Activated B cell treated with CpG ODN at 0.5 μM for 24 hours (primary cell): ENCODE measurements around the gene XPC. TPM values are rescaled to one million over a fixed set of nuclear protein-coding genes. Genes with fewer than 3 reads are reported as not detected.

Experiments
- ATAC-seq: fragments of 200-7000 bp; cut with Tn5 transposase; one replicate; pipeline ENCODE4 v1.10.0; 2021; ENCODE audit warnings: low read depth, mild to moderate bottlenecking, moderate library complexity
- CTCF ChIA-PET: fragments of 350-600 bp; sonication (Branson Sonifier 250); formaldehyde crosslinking; loops from one replicate; lab custom pipeline; 2021; ENCODE audit warnings: antibody characterized with exemption; lab: Charles Lee
- POLR2A ChIA-PET: fragments of 350-600 bp; sonication (Branson Sonifier 250); formaldehyde crosslinking; loops from one replicate; lab custom pipeline; 2021; ENCODE audit warnings: antibody characterized with exemption; lab: Charles Lee
- DNase-seq: peaks from one replicate; pipeline ENCODE4 v3.0.0; 2022
- H3K27ac Mint-ChIP-seq: one replicate; pipeline ENCODE4 v1.8.0; 2020; ENCODE audit warnings: mixed read lengths
- H3K27me3 Mint-ChIP-seq: one replicate; pipeline ENCODE4 v1.8.0; 2021; ENCODE audit warnings: mixed read lengths
- H3K36me3 Mint-ChIP-seq: one replicate; pipeline ENCODE4 v1.8.0; 2021; ENCODE audit warnings: low read depth, mixed read lengths
- H3K4me1 Mint-ChIP-seq: one replicate; pipeline ENCODE4 v1.8.0; 2021; ENCODE audit warnings: mixed read lengths
- H3K4me3 Mint-ChIP-seq: one replicate; pipeline ENCODE4 v1.8.0; 2020; ENCODE audit warnings: mild to moderate bottlenecking, mixed read lengths
- H3K9me3 Mint-ChIP-seq: one replicate; pipeline ENCODE4 v1.8.0; 2020; ENCODE audit warnings: mixed read lengths
- CTCF ChIP-seq: fragments of 200-600 bp; IDR thresholded peaks from one replicate; pipeline ENCODE4 v1.8.0; 2022; ENCODE audit warnings: antibody characterized with exemption, mild to moderate bottlenecking
- intact Hi-C: fragments of 100-400 bp; cut with micrococcal nuclease; formaldehyde crosslinking; loops from one replicate; pipeline ENCODE4 v1.15.1; 2024
- total RNA-seq: library from RNA; stranded (reverse); gene quantifications from 2 replicates; pipeline ENCODE4 v1.2.3, GENCODE V29; 2022

The XPC gene
- total RNA-seq, 1 donor from 2014 or later = 35.4 TPM

- ATAC-seq (no peak), DNase-seq (no peak)
- TF ChIP-seq CTCF = no peak
- peaks cover 5% of the 10 kb centered on the region for H3K4me1 Mint-ChIP-seq
- no peaks in the 10 kb centered on the region for H3K27me3 Mint-ChIP-seq
- intact Hi-C loops = loop anchor here (1.0 kb wide), 3 partner anchors 58 to 345 kb away; no protein-coding TSS in a partner anchor
- peak overlapping the region; percentile 10 for H3K27ac Mint-ChIP-seq
- peaks cover 23% of the 10 kb centered on the region for H3K36me3 Mint-ChIP-seq
- H3K4me3 Mint-ChIP-seq = no peak overlapping the region
- CTCF ChIA-PET = interaction anchor here (0.8 to 3.9 kb wide), 22 partner anchors 10 to 723 kb away, joined by 3 to 39 read pairs (median 5); partner anchors contain the start of genes LSM3 and XPC
- POLR2A ChIA-PET = interaction anchor here (1.0 kb wide), 1 partner anchor 11 kb away, joined by 3 read pairs; no protein-coding TSS in a partner anchor
- no peaks in the 10 kb centered on the region for H3K9me3 Mint-ChIP-seq
Observed at GRCh38 chr3:14202874-14203520, 24.6 kb upstream of the XPC start.

GRCh38 chr3:14201940-14202684, 23.7 kb upstream of the XPC start:
- ChIA-PET CTCF (interaction anchor here (1.9 to 3.9 kb wide), 5 partner anchors 11 to 724 kb away, joined by 6 to 39 read pairs (median 16); partner anchors contain the start of genes LSM3 and XPC), POLR2A (no interaction called here)
- H3K36me3 Mint-ChIP-seq = peaks cover 31% of the 10 kb centered on the region
- ATAC-seq = no peak
- H3K4me1 Mint-ChIP-seq = peaks cover 5% of the 10 kb centered on the region
- intact Hi-C loops = no loop called here
- H3K9me3 Mint-ChIP-seq = no peaks in the 10 kb centered on the region
- no peaks in the 10 kb centered on the region for H3K27me3 Mint-ChIP-seq
- H3K27ac Mint-ChIP-seq = no peak overlapping the region
- no peak for DNase-seq
- H3K4me3 Mint-ChIP-seq = no peak overlapping the region
- TF ChIP-seq CTCF = no peak

- ChIA-PET POLR2A (interaction anchor here (1.1 kb wide), 1 partner anchor 23 kb away, joined by 3 read pairs; no protein-coding TSS in a partner anchor), CTCF (interaction anchor here (1.1 kb wide), 1 partner anchor 721 kb away, joined by 4 read pairs; no protein-coding TSS in a partner anchor)
- Mint-ChIP-seq H3K27ac (no peak overlapping the region), H3K9me3 (no peaks in the 10 kb centered on the region), H3K27me3 (no peaks in the 10 kb centered on the region), H3K4me3 (no peak overlapping the region), H3K36me3 (peaks cover 39% of the 10 kb centered on the region), H3K4me1 (peaks cover 5% of the 10 kb centered on the region)
- ATAC-seq (no peak), DNase-seq (no peak)
- intact Hi-C loops = no loop called here
- TF ChIP-seq CTCF = no peak
Observed at GRCh38 chr3:14200841-14201240, 22.4 kb upstream of the XPC start.

GRCh38 chr3:14200276-14200675, 21.9 kb upstream of the XPC start:
- intact Hi-C loops = no loop called here
- CTCF ChIA-PET = no interaction called here
- Mint-ChIP-seq H3K27ac (no peak overlapping the region), H3K27me3 (no peaks in the 10 kb centered on the region), H3K9me3 (no peaks in the 10 kb centered on the region), H3K4me1 (peaks cover 5% of the 10 kb centered on the region), H3K4me3 (no peak overlapping the region), H3K36me3 (peaks cover 39% of the 10 kb centered on the region)
- POLR2A ChIA-PET = interaction anchor here (1.1 kb wide), 1 partner anchor 23 kb away, joined by 3 read pairs; no protein-coding TSS in a partner anchor
- no peak for TF ChIP-seq CTCF
- no peak for ATAC-seq
- no peak for DNase-seq

- H3K9me3 Mint-ChIP-seq = no peaks in the 10 kb centered on the region
- DNase-seq = no peak
- peaks cover 5% of the 10 kb centered on the region for H3K4me1 Mint-ChIP-seq
- peaks cover 45% of the 10 kb centered on the region for H3K36me3 Mint-ChIP-seq
- ChIA-PET CTCF (interaction anchor here (1.1 kb wide), 1 partner anchor 722 kb away, joined by 3 read pairs; no protein-coding TSS in a partner anchor), POLR2A (no interaction called here)
- no peaks in the 10 kb centered on the region for H3K27me3 Mint-ChIP-seq
- intact Hi-C loops = no loop called here
- no peak for TF ChIP-seq CTCF
- H3K4me3 Mint-ChIP-seq = no peak overlapping the region
- ATAC-seq = no peak
- H3K27ac Mint-ChIP-seq = no peak overlapping the region
Observed at GRCh38 chr3:14199641-14200040, 21.2 kb upstream of the XPC start.
